ENCODE measurements around the gene NELFE.
A peak's percentile ranks its signal among the peaks of the same experiment; 100 is the strongest.

NELFE gene

GRCh38 chr6:31965700-31966099, 6.9 kb upstream of the NELFE start:
- WGBS, 2 experiments (ENCODE audit: insufficient coverage in 2 of 2), result 97 to 98% methylated on average over 13 of the region's 13 CpGs
- H3K4me1 ChIP-seq (ENCODE audit: control insufficient read depth, insufficient read depth, low read length, poor library complexity, severe bottlenecking), result peaks cover 11% of the 10 kb centered on the region
- no peak overlapping the region for H3K4me3 ChIP-seq (ENCODE audit: extremely low read depth, insufficient read depth, low read length, poor library complexity, severe bottlenecking)
- H3K27ac ChIP-seq (ENCODE audit: low read depth, low read length, severe bottlenecking), result no peak overlapping the region
- peaks cover 93% of the 10 kb centered on the region for H3K36me3 ChIP-seq (ENCODE audit: control insufficient read depth, insufficient read depth, low read length)
- no peaks in the 10 kb centered on the region for H3K9me3 ChIP-seq (ENCODE audit: control insufficient read depth, low read length)

- Histone ChIP-seq H3K27ac (ENCODE audit: low read depth, low read length, severe bottlenecking) (no peak overlapping the region), H3K4me3 (ENCODE audit: extremely low read depth, insufficient read depth, low read length, poor library complexity, severe bottlenecking) (no peak overlapping the region), H3K9me3 (ENCODE audit: control insufficient read depth, low read length) (no peaks in the 10 kb centered on the region), H3K4me1 (ENCODE audit: control insufficient read depth, insufficient read depth, low read length, poor library complexity, severe bottlenecking) (peaks cover 5% of the 10 kb centered on the region), H3K36me3 (ENCODE audit: control insufficient read depth, insufficient read depth, low read length) (peaks cover 84% of the 10 kb centered on the region)
- 97% methylated on average over 15 of the region's 19 CpGs for WGBS, 2 experiments (ENCODE audit: insufficient coverage in 2 of 2)
These were observed 5.2 kb upstream of the NELFE start for GRCh38 chr6:31963921-31964320.

GRCh38 chr6:31961616-31962015, 2.8 kb upstream of the NELFE start:
- Histone ChIP-seq H3K9me3 (ENCODE audit: control insufficient read depth, low read length) (no peaks in the 10 kb centered on the region), H3K4me3 (ENCODE audit: extremely low read depth, insufficient read depth, low read length, poor library complexity, severe bottlenecking) (no peak overlapping the region), H3K36me3 (ENCODE audit: control insufficient read depth, insufficient read depth, low read length) (peaks cover 72% of the 10 kb centered on the region), H3K4me1 (ENCODE audit: control insufficient read depth, insufficient read depth, low read length, poor library complexity, severe bottlenecking) (peaks cover 14% of the 10 kb centered on the region), H3K27ac (ENCODE audit: low read depth, low read length, severe bottlenecking) (no peak overlapping the region)
- 91% methylated on average over 11 to 12 of the region's 12 CpGs for WGBS, 2 experiments (ENCODE audit: insufficient coverage in 2 of 2)

- Histone ChIP-seq H3K4me3 (ENCODE audit: extremely low read depth, insufficient read depth, low read length, poor library complexity, severe bottlenecking) (peak overlapping the region; percentile 100), H3K36me3 (ENCODE audit: control insufficient read depth, insufficient read depth, low read length) (peaks cover 73% of the 10 kb centered on the region), H3K4me1 (ENCODE audit: control insufficient read depth, insufficient read depth, low read length, poor library complexity, severe bottlenecking) (peaks cover 14% of the 10 kb centered on the region), H3K27ac (ENCODE audit: low read depth, low read length, severe bottlenecking) (peak overlapping the region; percentile 75), H3K9me3 (ENCODE audit: control insufficient read depth, low read length) (no peaks in the 10 kb centered on the region)
- 0 to 12% methylated on average over 7 to 11 of the region's 11 CpGs for WGBS, 2 experiments (ENCODE audit: insufficient coverage in 2 of 2)
These were observed 395 bp downstream of the NELFE start for GRCh38 chr6:31958412-31958740.

- no peak overlapping the region for H3K27ac ChIP-seq (ENCODE audit: low read depth, low read length, severe bottlenecking)
- H3K4me1 ChIP-seq (ENCODE audit: control insufficient read depth, insufficient read depth, low read length, poor library complexity, severe bottlenecking), result peaks cover 14% of the 10 kb centered on the region
- H3K4me3 ChIP-seq (ENCODE audit: extremely low read depth, insufficient read depth, low read length, poor library complexity, severe bottlenecking), result no peak overlapping the region
- no peaks in the 10 kb centered on the region for H3K9me3 ChIP-seq (ENCODE audit: control insufficient read depth, low read length)
- H3K36me3 ChIP-seq (ENCODE audit: control insufficient read depth, insufficient read depth, low read length), result peaks cover 72% of the 10 kb centered on the region
- WGBS, 2 experiments (ENCODE audit: insufficient coverage in 2 of 2), result 92 to 93% methylated on average over 2 to 3 of the region's 3 CpGs
These were observed 2.0 kb downstream of the NELFE start for GRCh38 chr6:31956796-31957195.

GRCh38 chr6:31954511-31954910, 4.3 kb downstream of the NELFE start:
- Histone ChIP-seq H3K36me3 (ENCODE audit: control insufficient read depth, insufficient read depth, low read length) (peaks cover 73% of the 10 kb centered on the region), H3K4me3 (ENCODE audit: extremely low read depth, insufficient read depth, low read length, poor library complexity, severe bottlenecking) (no peak overlapping the region), H3K9me3 (ENCODE audit: control insufficient read depth, low read length) (no peaks in the 10 kb centered on the region), H3K27ac (ENCODE audit: low read depth, low read length, severe bottlenecking) (no peak overlapping the region), H3K4me1 (ENCODE audit: control insufficient read depth, insufficient read depth, low read length, poor library complexity, severe bottlenecking) (peaks cover 8% of the 10 kb centered on the region)
- 94 to 97% methylated on average over 25 to 26 of the region's 28 CpGs for WGBS, 2 experiments (ENCODE audit: insufficient coverage in 2 of 2)

GRCh38 chr6:31952890-31953289, 5.9 kb downstream of the NELFE start:
- Histone ChIP-seq H3K36me3 (ENCODE audit: control insufficient read depth, insufficient read depth, low read length) (peaks cover 73% of the 10 kb centered on the region), H3K9me3 (ENCODE audit: control insufficient read depth, low read length) (no peaks in the 10 kb centered on the region), H3K4me3 (ENCODE audit: extremely low read depth, insufficient read depth, low read length, poor library complexity, severe bottlenecking) (no peak overlapping the region), H3K4me1 (ENCODE audit: control insufficient read depth, insufficient read depth, low read length, poor library complexity, severe bottlenecking) (peaks cover 4% of the 10 kb centered on the region), H3K27ac (ENCODE audit: low read depth, low read length, severe bottlenecking) (no peak overlapping the region)
- WGBS, 2 experiments (ENCODE audit: insufficient coverage in 2 of 2), result 97% methylated on average over 4 of the region's 5 CpGs; no CpG with 5 or more reads in 1 of the 2 experiments

- H3K4me3 ChIP-seq (ENCODE audit: extremely low read depth, insufficient read depth, low read length, poor library complexity, severe bottlenecking), result no peak overlapping the region
- no peak overlapping the region for H3K27ac ChIP-seq (ENCODE audit: low read depth, low read length, severe bottlenecking)
- no peaks in the 10 kb centered on the region for H3K9me3 ChIP-seq (ENCODE audit: control insufficient read depth, low read length)
- peaks cover 69% of the 10 kb centered on the region for H3K36me3 ChIP-seq (ENCODE audit: control insufficient read depth, insufficient read depth, low read length)
- no peaks in the 10 kb centered on the region for H3K4me1 ChIP-seq (ENCODE audit: control insufficient read depth, insufficient read depth, low read length, poor library complexity, severe bottlenecking)
- WGBS, 2 experiments (ENCODE audit: insufficient coverage in 2 of 2), result 75 to 82% methylated on average over 1 to 4 of the region's 5 CpGs
These were observed 6.5 kb downstream of the NELFE start for GRCh38 chr6:31952140-31952805.

- Histone ChIP-seq H3K27ac (ENCODE audit: low read depth, low read length, severe bottlenecking) (no peak overlapping the region), H3K4me3 (ENCODE audit: extremely low read depth, insufficient read depth, low read length, poor library complexity, severe bottlenecking) (no peak overlapping the region), H3K36me3 (ENCODE audit: control insufficient read depth, insufficient read depth, low read length) (peaks cover 51% of the 10 kb centered on the region), H3K4me1 (ENCODE audit: control insufficient read depth, insufficient read depth, low read length, poor library complexity, severe bottlenecking) (no peaks in the 10 kb centered on the region), H3K9me3 (ENCODE audit: control insufficient read depth, low read length) (no peaks in the 10 kb centered on the region)
- 92 to 97% methylated on average over 6 of the region's 7 CpGs for WGBS, 2 experiments (ENCODE audit: insufficient coverage in 2 of 2)
These were observed 8.7 kb downstream of the NELFE start for GRCh38 chr6:31949926-31950548.

GRCh38 chr6:31948753-31949413, 9.9 kb downstream of the NELFE start:
- Histone ChIP-seq H3K9me3 (ENCODE audit: control insufficient read depth, low read length) (no peaks in the 10 kb centered on the region), H3K4me3 (ENCODE audit: extremely low read depth, insufficient read depth, low read length, poor library complexity, severe bottlenecking) (no peak overlapping the region), H3K27ac (ENCODE audit: low read depth, low read length, severe bottlenecking) (no peak overlapping the region), H3K4me1 (ENCODE audit: control insufficient read depth, insufficient read depth, low read length, poor library complexity, severe bottlenecking) (no peaks in the 10 kb centered on the region), H3K36me3 (ENCODE audit: control insufficient read depth, insufficient read depth, low read length) (peaks cover 39% of the 10 kb centered on the region)
- WGBS, 2 experiments (ENCODE audit: insufficient coverage in 2 of 2), result 93 to 100% methylated on average over 5 to 6 of the region's 6 CpGs

GRCh38 chr6:31948306-31948705, 10.5 kb downstream of the NELFE start:
- Histone ChIP-seq H3K27ac (ENCODE audit: low read depth, low read length, severe bottlenecking) (no peak overlapping the region), H3K36me3 (ENCODE audit: control insufficient read depth, insufficient read depth, low read length) (peaks cover 34% of the 10 kb centered on the region), H3K9me3 (ENCODE audit: control insufficient read depth, low read length) (no peaks in the 10 kb centered on the region), H3K4me1 (ENCODE audit: control insufficient read depth, insufficient read depth, low read length, poor library complexity, severe bottlenecking) (no peaks in the 10 kb centered on the region), H3K4me3 (ENCODE audit: extremely low read depth, insufficient read depth, low read length, poor library complexity, severe bottlenecking) (no peak overlapping the region)
- 88 to 92% methylated on average over 3 of the region's 5 CpGs for whole genome bisulfite sequencing, 2 experiments (ENCODE audit: insufficient coverage in 2 of 2)
